K562 (cell line): ENCODE data around the gene BGLAP.

Experiments
- KDM1A ChIP-seq, 2 experiments: fragments of 450-650 bp; IDR thresholded peaks; 2 replicates each; pipeline ENCODE4 v1.6.1; 2016; ENCODE audit warnings: mild to moderate bottlenecking in 2 of 2
- SUPT5H ChIP-seq: fragments of 450-650 bp; IDR thresholded peaks from 2 replicates; pipeline ENCODE4 v1.6.1; 2016
- ZNF274 ChIP-seq: IDR thresholded peaks from 2 replicates; pipeline ENCODE4 v1.6.1; 2011; ENCODE audit warnings: low read depth, mild to moderate bottlenecking, low read length, moderate library complexity, borderline replicate concordance
- ZNF780A ChIP-seq: fragments of 250-450 bp; sonication (Bioruptor Pico); IDR thresholded peaks from 2 replicates; pipeline ENCODE4 v1.5.0; 2021; ENCODE audit warnings: mild to moderate bottlenecking

GRCh38 chr1:156221986-156222692, 19.8 kb upstream of the BGLAP start:
- TF ChIP-seq KDM1A (IDR thresholded peaks at IDR 0.05) = no peak
- no peak for TF ChIP-seq SUPT5H
- TF ChIP-seq ZNF780A = no peak
- no peak for TF ChIP-seq ZNF274
